ENCODE data around the gene OR51E1.
A peak's percentile ranks its signal among the peaks of the same experiment; 100 is the strongest.

The OR51E1 gene, protein sequence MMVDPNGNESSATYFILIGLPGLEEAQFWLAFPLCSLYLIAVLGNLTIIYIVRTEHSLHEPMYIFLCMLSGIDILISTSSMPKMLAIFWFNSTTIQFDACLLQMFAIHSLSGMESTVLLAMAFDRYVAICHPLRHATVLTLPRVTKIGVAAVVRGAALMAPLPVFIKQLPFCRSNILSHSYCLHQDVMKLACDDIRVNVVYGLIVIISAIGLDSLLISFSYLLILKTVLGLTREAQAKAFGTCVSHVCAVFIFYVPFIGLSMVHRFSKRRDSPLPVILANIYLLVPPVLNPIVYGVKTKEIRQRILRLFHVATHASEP

DNA sequence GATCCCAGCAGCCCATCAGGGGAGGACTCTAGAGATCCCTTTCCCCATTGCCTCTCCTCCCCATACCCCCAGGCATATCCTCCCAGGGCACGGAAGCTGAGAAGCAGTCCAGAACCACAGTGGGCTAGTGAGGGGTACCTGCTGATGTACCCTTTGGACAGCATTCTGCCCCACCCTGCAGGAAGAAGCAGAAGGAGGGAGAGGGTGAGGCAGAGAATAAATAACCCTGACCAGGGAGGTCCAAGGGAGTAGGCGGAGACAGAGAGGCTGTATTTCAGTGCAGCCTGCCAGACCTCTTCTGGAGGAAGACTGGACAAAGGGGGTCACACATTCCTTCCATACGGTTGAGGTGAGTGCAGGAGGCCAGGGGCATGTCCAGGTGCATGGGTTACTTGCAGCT, at the start of gene OR51E1:
Gene OR51E1 (plus strand): TSS at position 301 of the 400 bp plus-strand sequence. CDS start 8,545 bp downstream, outside the sequence.
- Mint-ChIP-seq H3K4me3 (no peak within 1 kb of the TSS), H3K9me3 (no peaks in the 10 kb centered on the region), H3K4me1 (no peaks in the 10 kb centered on the region), H3K27me3 (peaks cover 19% of the 10 kb centered on the region), H3K27ac (no peak within 1 kb of the TSS)
- DNase-seq: no peak
- no peak for ATAC-seq

GRCh38 chr11:4605057-4605456, 38.7 kb upstream of the OR51E1 start:
- no peaks in the 10 kb centered on the region for H3K27me3 Mint-ChIP-seq
- DNase-seq (no peak), ATAC-seq (no peak)
- H3K27ac Mint-ChIP-seq: no peak overlapping the region
- no peak overlapping the region for H3K4me3 Mint-ChIP-seq
- H3K4me1 Mint-ChIP-seq: peaks cover 29% of the 10 kb centered on the region
- H3K9me3 Mint-ChIP-seq: peaks cover 7 to 9% of the 10 kb centered on the region in 2 donors

DNA sequence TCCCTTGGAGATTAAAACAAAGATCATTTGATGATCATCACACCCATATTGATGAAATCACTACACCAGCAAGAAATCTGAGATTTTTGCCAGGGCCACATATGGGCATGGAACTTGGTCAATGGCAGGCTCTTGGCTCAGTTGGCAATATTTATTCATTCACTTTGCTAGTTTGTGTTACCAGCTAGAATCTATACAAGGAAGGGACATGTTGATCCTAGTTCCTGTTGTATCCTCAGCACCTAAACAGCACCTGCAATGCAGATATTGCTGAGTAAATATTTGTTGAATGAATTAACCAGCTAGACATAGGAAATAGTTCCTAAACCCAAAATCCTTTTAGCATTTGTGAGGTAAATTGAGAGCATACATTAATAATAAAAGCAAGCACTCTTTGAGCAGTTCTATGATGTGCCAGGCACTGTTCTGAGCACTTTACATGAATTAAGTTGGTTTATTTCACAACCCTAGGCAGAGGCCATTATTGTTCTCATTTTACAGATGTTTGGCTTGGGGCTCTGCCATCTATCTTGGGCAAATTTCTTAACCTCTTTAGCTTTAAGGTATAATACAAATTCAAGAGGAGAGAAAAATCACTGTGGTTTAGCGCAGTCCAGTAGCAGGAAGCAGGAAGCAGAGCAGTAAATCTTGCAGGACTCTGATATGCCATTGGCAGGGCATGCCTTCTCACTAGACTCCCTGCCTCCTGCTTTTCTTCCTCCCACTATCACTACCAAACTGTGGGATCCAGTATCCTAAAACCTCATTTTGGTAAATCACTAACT, 37.4 kb upstream of the OR51E1 start:
- DNase-seq (no peak), ATAC-seq (no peak)
- Mint-ChIP-seq H3K27me3 (no peaks in the 10 kb centered on the region), H3K4me3 (peak overlapping the region; percentile 90 to 95), H3K4me1 (peaks cover 36% of the 10 kb centered on the region), H3K27ac (no peak overlapping the region), H3K9me3 (peaks cover 7 to 9% of the 10 kb centered on the region in 2 donors)

GRCh38 chr11:4607096-4607495, 36.7 kb upstream of the OR51E1 start:
- H3K9me3 Mint-ChIP-seq: peaks cover 7 to 9% of the 10 kb centered on the region in 2 donors
- no peaks in the 10 kb centered on the region for H3K27me3 Mint-ChIP-seq
- ATAC-seq: no peak
- H3K4me1 Mint-ChIP-seq: peaks cover 36% of the 10 kb centered on the region
- peak overlapping the region; percentile 90 to 95 for H3K4me3 Mint-ChIP-seq
- peak overlapping the region; percentile 92 to 98 for H3K27ac Mint-ChIP-seq
- no peak for DNase-seq

- peak; percentile 100 for ATAC-seq
- Mint-ChIP-seq H3K9me3 (peaks cover 7 to 9% of the 10 kb centered on the region in 2 donors), H3K4me3 (peak within 1 kb of the TSS; percentile 90 to 95), H3K27ac (peak within 1 kb of the TSS; percentile 93 to 98), H3K27me3 (no peaks in the 10 kb centered on the region), H3K4me1 (peaks cover 36% of the 10 kb centered on the region)
- peak; percentile 93 to 96 for DNase-seq
Observed at GRCh38 chr11:4607781-4608666, 35.8 kb upstream of the OR51E1 start, which contains the start of gene TRIM68. Gene TRIM68, minus strand, starts transcription at chr11:4608231. Its CDS starts 2,727 bp downstream, at chr11:4605504.

GRCh38 chr11:4610258-4610935, 33.4 kb upstream of the OR51E1 start:
- DNase-seq (peak; percentile 9 to 37), ATAC-seq (no peak)
- Mint-ChIP-seq H3K4me3 (peak overlapping the region; percentile 70 to 76), H3K27ac (peak overlapping the region; percentile 85 to 93), H3K4me1 (peaks cover 36% of the 10 kb centered on the region), H3K9me3 (peaks cover 7 to 9% of the 10 kb centered on the region in 2 donors), H3K27me3 (no peaks in the 10 kb centered on the region)

DNA sequence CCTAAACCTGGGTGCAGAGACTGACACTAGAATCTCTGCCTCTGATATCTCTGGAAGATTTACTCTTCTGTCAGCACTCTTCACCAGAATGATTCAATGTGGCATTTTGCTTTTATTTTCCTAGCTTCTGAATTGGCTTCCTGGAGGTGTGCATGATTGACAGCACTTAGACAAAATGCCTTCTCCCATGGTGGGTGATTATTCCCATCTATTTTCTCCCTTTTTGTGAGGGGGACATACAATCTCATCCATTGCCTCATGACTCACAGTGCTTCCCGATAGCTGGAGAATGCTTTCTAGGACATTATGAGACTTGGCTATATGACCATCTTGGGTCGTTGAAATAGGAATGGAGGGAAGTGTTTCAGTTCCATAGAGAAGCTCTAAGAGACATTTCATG, 31.8 kb upstream of the OR51E1 start:
- Mint-ChIP-seq H3K27me3 (no peaks in the 10 kb centered on the region), H3K27ac (no peak overlapping the region), H3K9me3 (peaks cover 7 to 9% of the 10 kb centered on the region in 2 donors), H3K4me1 (peaks cover 30% of the 10 kb centered on the region), H3K4me3 (no peak overlapping the region)
- ATAC-seq (no peak), DNase-seq (no peak)

GRCh38 chr11:4615856-4616444, 27.8 kb upstream of the OR51E1 start:
- H3K27me3 Mint-ChIP-seq: no peaks in the 10 kb centered on the region
- DNase-seq (no peak), ATAC-seq (peak; percentile 43)
- no peak overlapping the region for H3K27ac Mint-ChIP-seq
- H3K4me1 Mint-ChIP-seq: no peaks in the 10 kb centered on the region
- no peak overlapping the region for H3K4me3 Mint-ChIP-seq
- H3K9me3 Mint-ChIP-seq: no peaks in the 10 kb centered on the region

- DNase-seq (no peak), ATAC-seq (no peak)
- Mint-ChIP-seq H3K4me3 (no peak overlapping the region), H3K27me3 (no peaks in the 10 kb centered on the region), H3K27ac (no peak overlapping the region), H3K4me1 (no peaks in the 10 kb centered on the region), H3K9me3 (no peaks in the 10 kb centered on the region)
Observed at GRCh38 chr11:4619514-4619913, 24.3 kb upstream of the OR51E1 start.

DNA sequence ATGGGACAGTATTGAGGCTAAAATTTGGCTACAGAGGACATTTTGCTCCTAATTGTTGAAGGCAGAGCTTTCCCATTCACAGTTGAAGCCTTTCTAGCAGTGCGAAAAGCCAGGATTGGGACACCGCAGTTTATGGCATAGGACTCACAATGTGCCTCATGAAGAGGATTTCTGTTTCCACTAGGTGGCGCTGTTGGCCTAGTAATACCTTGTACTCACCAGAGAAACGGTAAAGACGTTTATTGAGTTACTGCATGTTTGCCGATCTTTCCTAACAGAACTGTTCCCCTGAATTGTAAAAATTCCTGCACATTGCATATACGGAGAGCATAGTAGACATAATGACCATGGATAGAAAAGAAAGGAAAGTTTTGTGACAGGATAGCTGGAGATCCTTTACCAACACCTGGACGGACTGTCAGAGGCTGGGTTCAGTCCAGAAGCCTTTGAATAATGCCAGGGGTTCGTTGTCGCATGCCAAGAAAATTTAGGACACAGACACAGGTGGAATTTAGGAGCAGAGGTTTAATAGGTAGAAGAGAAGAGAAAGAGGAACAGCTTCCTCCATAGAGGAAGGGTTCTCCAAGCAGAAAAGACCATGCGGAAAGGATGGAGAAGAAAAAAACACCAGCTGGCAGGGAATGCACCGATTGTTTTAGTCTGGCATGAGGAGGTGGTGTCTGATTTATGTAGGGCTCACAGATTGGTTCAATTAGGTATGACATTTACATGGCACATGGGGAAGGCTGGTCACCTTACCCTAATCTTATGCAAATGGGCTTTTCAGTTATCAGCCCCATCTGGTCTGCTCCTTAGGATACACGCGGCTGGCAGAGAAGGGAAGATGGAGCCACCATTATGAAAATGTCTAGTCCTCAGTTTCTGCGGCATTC, 17.3 kb upstream of the OR51E1 start:
- H3K27ac Mint-ChIP-seq: no peak overlapping the region
- H3K27me3 Mint-ChIP-seq: peaks cover 42% of the 10 kb centered on the region
- peaks cover 6 to 12% of the 10 kb centered on the region in 2 donors for H3K9me3 Mint-ChIP-seq
- no peak overlapping the region for H3K4me3 Mint-ChIP-seq
- DNase-seq (peak; percentile 53 to 61), ATAC-seq (peak; percentile 80)
- H3K4me1 Mint-ChIP-seq: no peaks in the 10 kb centered on the region

GRCh38 chr11:4636136-4636535, 7.6 kb upstream of the OR51E1 start:
- Mint-ChIP-seq H3K9me3 (no peaks in the 10 kb centered on the region), H3K4me3 (no peak overlapping the region), H3K4me1 (no peaks in the 10 kb centered on the region), H3K27ac (no peak overlapping the region), H3K27me3 (no peaks in the 10 kb centered on the region)
- DNase-seq (no peak), ATAC-seq (no peak)

DNA sequence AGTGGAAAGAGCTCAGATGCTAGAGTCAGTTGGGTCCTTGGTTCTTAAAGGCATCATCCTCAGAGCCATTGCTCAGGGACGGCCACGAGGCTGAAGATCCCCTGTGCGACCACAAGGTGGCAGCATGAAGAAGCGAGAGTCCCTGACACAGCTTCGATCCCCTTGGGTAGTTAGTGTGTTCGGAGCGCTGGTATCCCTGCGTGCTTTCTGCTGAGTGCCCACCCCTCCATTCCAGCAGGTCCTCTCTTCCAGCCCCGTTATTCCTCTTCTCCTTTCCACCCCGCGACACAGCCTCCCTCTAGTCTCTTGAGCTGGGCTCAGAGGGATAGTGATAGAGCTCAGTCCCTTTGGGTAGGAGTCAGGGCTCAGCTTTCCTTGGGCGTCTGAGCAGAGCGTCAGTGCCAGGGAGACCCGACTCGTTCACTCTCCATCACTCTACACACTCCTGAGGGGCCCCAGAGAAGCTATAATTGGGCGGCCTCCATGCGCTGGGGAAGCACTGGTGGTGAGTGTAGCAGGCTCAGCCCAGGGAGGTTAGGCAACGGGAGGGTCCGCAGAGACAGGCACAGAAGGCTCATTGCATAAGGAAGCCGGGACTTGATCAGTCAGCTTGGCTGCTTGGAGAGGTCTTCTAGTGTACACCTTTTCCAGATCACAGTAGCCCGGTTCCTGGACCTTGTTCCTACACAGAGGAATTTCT, 6.7 kb upstream of the OR51E1 start, which contains the start of gene OR51D1:
Gene OR51D1 (plus strand): TSS at position 516 of the 700 bp plus-strand sequence. CDS start 2,314 bp downstream, outside the sequence.
- Mint-ChIP-seq H3K9me3 (no peaks in the 10 kb centered on the region), H3K4me1 (no peaks in the 10 kb centered on the region), H3K27ac (no peak within 1 kb of the TSS), H3K4me3 (no peak within 1 kb of the TSS), H3K27me3 (peaks cover 7% of the 10 kb centered on the region)
- DNase-seq (peak; percentile 64 to 70), ATAC-seq (peak; percentile 87)

DNA sequence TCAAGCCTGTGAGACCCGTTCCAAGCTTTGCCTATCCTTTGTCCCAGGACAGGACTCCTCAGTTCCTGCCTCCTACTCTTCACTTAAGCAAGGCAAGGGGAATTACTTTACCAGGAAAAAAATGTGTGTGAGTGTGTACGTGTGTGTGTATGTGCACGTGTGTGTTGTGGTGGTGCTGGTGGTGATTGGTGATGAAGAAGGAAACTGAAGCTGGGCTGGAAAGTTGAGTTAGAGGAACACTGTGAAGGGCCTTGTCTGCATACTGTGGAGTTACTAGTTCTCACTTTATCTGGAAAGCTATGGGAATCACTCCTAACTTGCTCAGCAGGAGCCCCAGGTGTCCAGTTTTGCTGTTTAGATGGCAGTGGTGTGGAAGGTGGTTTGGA, 6.1 kb upstream of the OR51E1 start:
- H3K4me3 Mint-ChIP-seq: no peak overlapping the region
- H3K9me3 Mint-ChIP-seq: no peaks in the 10 kb centered on the region
- no peak for ATAC-seq
- peaks cover 7% of the 10 kb centered on the region for H3K27me3 Mint-ChIP-seq
- DNase-seq: no peak
- no peak overlapping the region for H3K27ac Mint-ChIP-seq
- H3K4me1 Mint-ChIP-seq: no peaks in the 10 kb centered on the region

Data from stimulated activated naive CD8-positive, alpha-beta T cell treated with anti-CD3 and anti-CD28 coated beads, Interleukin-15, amount 100 ng/mL, for 72 hours (primary cell).